CD8-positive, alpha-beta memory T cell (primary cell): ENCODE results near the gene FGD5. TPM values are rescaled to one million over a fixed set of nuclear protein-coding genes. Genes with fewer than 3 reads are reported as not detected.

ENCODE experiments used
- CTCF ChIA-PET: fragments of 350-600 bp; sonication (Branson Sonifier 250); formaldehyde crosslinking; loops from one replicate; lab custom pipeline; 2021; ENCODE audit warnings: antibody characterized with exemption; lab: Charles Lee
- POLR2A ChIA-PET: fragments of 350-600 bp; sonication (Branson Sonifier 250); formaldehyde crosslinking; loops from one replicate; lab custom pipeline; 2021; ENCODE audit warnings: antibody characterized with exemption; lab: Charles Lee
- DNase-seq, 5 donors: peaks; one replicate each; pipeline versions ENCODE4 v3.0.0 to v3.0.0-alpha.2; 2020 to 2022; ENCODE audit warnings: mixed read lengths in 1 of 5
- H3K27ac ChIP-seq: one replicate; pipeline ENCODE4 v1.7.0; 2013; ENCODE audit warnings: low read depth, mild to moderate bottlenecking, low read length, moderate library complexity
- H3K27me3 ChIP-seq: 2 replicates; pipeline ENCODE4 v1.7.0; 2013; ENCODE audit warnings: low read length, mild to moderate bottlenecking; ENCODE audit not compliant: insufficient read depth, poor library complexity, severe bottlenecking
- H3K36me3 ChIP-seq: 2 replicates; pipeline ENCODE4 v1.7.0; 2013; ENCODE audit warnings: mild to moderate bottlenecking, low read length, moderate library complexity; ENCODE audit not compliant: insufficient read depth
- H3K4me1 ChIP-seq: 2 replicates; pipeline ENCODE4 v1.7.0; 2013; ENCODE audit warnings: mild to moderate bottlenecking, low read length, moderate library complexity; ENCODE audit not compliant: insufficient read depth
- H3K4me3 ChIP-seq: 2 replicates; pipeline ENCODE4 v1.7.0; 2013; ENCODE audit warnings: mild to moderate bottlenecking, low read length
- H3K9me3 ChIP-seq: 2 replicates; pipeline ENCODE4 v1.7.0; 2013; ENCODE audit warnings: mild to moderate bottlenecking, low read length
- H3K27ac Mint-ChIP-seq, 8 donors: one replicate each; pipeline ENCODE4 v1.8.0; 2020 to 2021; ENCODE audit warnings: mixed read lengths in 8 of 8, mild to moderate bottlenecking in 6 of 8, inconsistent platforms in 3 of 8, moderate library complexity in 3 of 8
- H3K27me3 Mint-ChIP-seq, 2 donors: one replicate each; pipeline ENCODE4 v1.8.0; 2020 to 2021; ENCODE audit warnings: mixed read lengths in 2 of 2, mild to moderate bottlenecking in 1 of 2, moderate library complexity in 1 of 2
- H3K36me3 Mint-ChIP-seq, 3 donors: one replicate each; pipeline ENCODE4 v1.8.0; 2020 to 2021; ENCODE audit warnings: mixed read lengths in 3 of 3, inconsistent platforms in 1 of 3, mild to moderate bottlenecking in 1 of 3
- H3K4me1 Mint-ChIP-seq, 3 donors: one replicate each; pipeline ENCODE4 v1.8.0; 2020 to 2021; ENCODE audit warnings: mixed read lengths in 3 of 3, inconsistent platforms in 1 of 3, mild to moderate bottlenecking in 1 of 3
- H3K4me3 Mint-ChIP-seq, 7 donors: one replicate each; pipeline ENCODE4 v1.8.0; 2020 to 2021; ENCODE audit warnings: mixed read lengths in 7 of 7, mild to moderate bottlenecking in 6 of 7, moderate library complexity in 4 of 7, inconsistent platforms in 2 of 7
- H3K9me3 Mint-ChIP-seq, 5 donors: one replicate each; pipeline ENCODE4 v1.8.0; 2020 to 2022; ENCODE audit warnings: mixed read lengths in 5 of 5, mild to moderate bottlenecking in 3 of 5, moderate library complexity in 2 of 5, inconsistent platforms in 1 of 5
- polyA plus RNA-seq: library from polyadenylated mRNA; unstranded; fragments of 300-500 nt; fragmentation: Illumina TruSeq; gene quantifications from one replicate; pipeline ENCODE4 v1.2.3, GENCODE V29; 2021
- total RNA-seq, 2 experiments: library from RNA; stranded (reverse); gene quantifications; one replicate each; pipeline ENCODE4 v1.2.3, GENCODE V29; 2021

The FGD5 gene
- total and polyA plus RNA-seq, 3 experiments from 2014 or later = not detected

DNA sequence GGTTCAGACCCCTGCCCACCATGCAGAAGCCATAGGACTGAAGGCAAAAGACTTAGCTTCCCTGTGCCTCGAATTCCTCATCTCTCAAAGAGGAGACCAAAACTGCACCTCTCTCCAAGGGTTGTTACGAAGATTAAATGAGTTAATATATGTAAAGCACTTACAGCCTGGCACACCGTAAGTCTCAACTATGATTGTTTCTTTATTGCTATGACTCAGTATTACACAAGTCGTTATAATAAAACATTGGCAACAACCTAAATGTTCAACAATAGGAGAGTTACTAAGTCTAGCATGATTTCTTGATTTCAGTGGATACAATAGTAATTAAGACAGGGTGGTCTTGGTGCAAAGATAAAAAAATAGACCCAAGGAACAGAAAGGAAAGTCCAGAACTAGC lies 19.6 kb upstream of the FGD5 start:
- peaks cover 8 to 49% of the 10 kb centered on the region in 2 donors for H3K27me3 Mint-ChIP-seq
- peaks cover 3% of the 10 kb centered on the region for H3K27me3 ChIP-seq
- ChIA-PET CTCF (no interaction called here), POLR2A (no interaction called here)
- no peak overlapping the region for H3K27ac ChIP-seq
- no peak overlapping the region for H3K4me3 Mint-ChIP-seq
- H3K36me3 ChIP-seq = no peaks in the 10 kb centered on the region
- no peaks in the 10 kb centered on the region for H3K9me3 Mint-ChIP-seq
- no peak for DNase-seq
- no peak overlapping the region for H3K4me3 ChIP-seq
- H3K4me1 ChIP-seq = no peaks in the 10 kb centered on the region
- H3K36me3 Mint-ChIP-seq = no peaks in the 10 kb centered on the region
- no peak overlapping the region for H3K27ac Mint-ChIP-seq
- no peaks in the 10 kb centered on the region for H3K9me3 ChIP-seq
- peaks cover 0 to 8% (median 0%) of the 10 kb centered on the region in 3 donors for H3K4me1 Mint-ChIP-seq

- no peaks in the 10 kb centered on the region for H3K36me3 ChIP-seq
- no peaks in the 10 kb centered on the region for H3K4me1 ChIP-seq
Measured at GRCh38 chr3:14801031-14801430, 17.7 kb upstream of the FGD5 start.

GRCh38 chr3:14801668-14802380 lies 16.9 kb upstream of the FGD5 start:
- no peak overlapping the region for H3K4me3 ChIP-seq
- no peak overlapping the region for H3K27ac ChIP-seq
- peak overlapping the region in 1 of 8 donors; percentile 47 for H3K27ac Mint-ChIP-seq
- H3K4me1 ChIP-seq = no peaks in the 10 kb centered on the region
- peaks cover 0 to 8% (median 0%) of the 10 kb centered on the region in 3 donors for H3K4me1 Mint-ChIP-seq
- POLR2A ChIA-PET = no interaction called here
- H3K27me3 Mint-ChIP-seq = peaks cover 12 to 66% of the 10 kb centered on the region in 2 donors
- no peaks in the 10 kb centered on the region for H3K36me3 ChIP-seq
- no peaks in the 10 kb centered on the region for H3K9me3 Mint-ChIP-seq
- H3K27me3 ChIP-seq = peaks cover 3% of the 10 kb centered on the region
- no peaks in the 10 kb centered on the region for H3K36me3 Mint-ChIP-seq
- H3K9me3 ChIP-seq = no peaks in the 10 kb centered on the region
- no peak overlapping the region for H3K4me3 Mint-ChIP-seq
- DNase-seq = no peak
- CTCF ChIA-PET = no interaction called here

More at GRCh38 chr3:14801031-14801430, 17.7 kb upstream of the FGD5 start:
- no peak for DNase-seq
- Mint-ChIP-seq H3K27me3 (peaks cover 15 to 59% of the 10 kb centered on the region in 2 donors), H3K27ac (no peak overlapping the region), H3K4me1 (peaks cover 0 to 8% (median 0%) of the 10 kb centered on the region in 3 donors), H3K36me3 (no peaks in the 10 kb centered on the region), H3K9me3 (no peaks in the 10 kb centered on the region), H3K4me3 (no peak overlapping the region)
- Histone ChIP-seq H3K27ac (no peak overlapping the region), H3K9me3 (no peaks in the 10 kb centered on the region), H3K4me3 (no peak overlapping the region), H3K27me3 (peaks cover 3% of the 10 kb centered on the region)
- POLR2A ChIA-PET = no interaction called here
- CTCF ChIA-PET = no interaction called here

DNA sequence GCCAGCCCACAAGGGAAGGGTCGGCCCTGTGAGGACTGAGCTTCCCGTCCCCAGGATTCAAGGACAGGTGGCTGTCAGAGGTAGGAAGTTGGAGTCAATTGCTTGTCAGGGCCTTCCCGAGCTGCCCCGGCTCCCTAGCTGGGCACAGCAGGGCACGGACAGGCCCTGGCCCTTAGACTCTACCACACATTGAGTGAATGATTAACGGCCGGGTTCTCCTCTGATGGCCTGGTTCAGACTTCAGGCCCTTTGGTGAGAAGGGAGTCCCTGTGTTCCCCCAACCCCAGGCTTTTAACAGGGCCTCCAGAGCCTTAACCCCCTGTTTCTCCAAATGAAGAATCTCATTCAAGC lies 16.4 kb upstream of the FGD5 start:
- Mint-ChIP-seq H3K9me3 (no peaks in the 10 kb centered on the region), H3K27ac (no peak overlapping the region), H3K27me3 (peaks cover 15 to 68% of the 10 kb centered on the region in 2 donors), H3K4me1 (peaks cover 0 to 8% (median 0%) of the 10 kb centered on the region in 3 donors), H3K36me3 (no peaks in the 10 kb centered on the region), H3K4me3 (no peak overlapping the region)
- DNase-seq = no peak
- no peak overlapping the region for H3K4me3 ChIP-seq
- H3K9me3 ChIP-seq = no peaks in the 10 kb centered on the region
- H3K27me3 ChIP-seq = peaks cover 3% of the 10 kb centered on the region
- ChIA-PET CTCF (no interaction called here), POLR2A (no interaction called here)
- no peaks in the 10 kb centered on the region for H3K36me3 ChIP-seq
- H3K4me1 ChIP-seq = no peaks in the 10 kb centered on the region
- H3K27ac ChIP-seq = no peak overlapping the region

DNA sequence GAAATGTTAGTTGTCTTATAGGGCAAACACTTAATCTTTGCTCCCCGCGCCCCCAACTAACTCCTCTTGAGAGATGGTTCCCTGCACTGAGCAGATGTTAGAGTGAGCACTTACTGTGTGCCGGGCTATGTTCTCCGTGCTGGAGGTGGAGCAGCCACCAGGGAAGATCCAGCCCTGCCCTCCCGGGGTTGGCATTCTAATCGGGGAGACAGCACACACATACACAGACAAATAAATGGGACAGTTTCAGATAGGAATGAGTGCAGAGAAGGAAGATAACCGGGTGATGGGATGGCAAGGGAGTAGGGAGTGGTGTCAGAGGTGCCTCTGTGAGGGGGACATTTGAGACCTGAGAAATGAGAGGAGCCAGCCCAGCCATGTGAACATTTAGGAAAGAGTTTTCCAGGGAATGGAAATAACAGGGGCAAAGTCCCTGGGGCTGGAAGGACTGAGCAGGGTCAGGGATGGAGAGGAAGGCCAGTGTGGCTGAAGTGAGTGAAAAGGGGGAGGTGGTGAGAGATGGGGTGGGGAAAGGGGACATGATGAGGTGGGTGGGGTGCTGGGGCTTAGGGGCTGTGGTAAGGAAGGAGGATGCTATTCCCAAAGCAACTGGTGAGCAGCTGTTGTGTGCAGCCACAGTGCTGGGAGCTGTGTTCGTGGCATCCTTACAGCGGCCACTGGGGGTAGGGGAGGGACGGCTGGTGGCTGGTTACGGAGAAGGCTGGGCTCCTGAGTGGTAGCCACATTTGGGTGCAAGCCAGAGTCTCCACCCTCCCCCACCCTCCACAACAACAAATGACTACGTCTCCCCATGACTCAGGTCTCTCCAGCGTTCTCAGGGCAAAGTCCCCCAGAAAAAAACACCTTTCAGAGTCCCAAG lies 15.4 kb upstream of the FGD5 start:
- H3K36me3 Mint-ChIP-seq = no peaks in the 10 kb centered on the region
- CTCF ChIA-PET = no interaction called here
- peaks cover 15 to 67% of the 10 kb centered on the region in 2 donors for H3K27me3 Mint-ChIP-seq
- H3K4me1 ChIP-seq = no peaks in the 10 kb centered on the region
- no peak for DNase-seq
- no peaks in the 10 kb centered on the region for H3K36me3 ChIP-seq
- H3K9me3 ChIP-seq = no peaks in the 10 kb centered on the region
- no peak overlapping the region for H3K4me3 ChIP-seq
- H3K27ac Mint-ChIP-seq = peak overlapping the region in 1 of 8 donors; percentile 18
- peaks cover 0 to 8% (median 0%) of the 10 kb centered on the region in 3 donors for H3K4me1 Mint-ChIP-seq
- H3K9me3 Mint-ChIP-seq = no peaks in the 10 kb centered on the region
- POLR2A ChIA-PET = no interaction called here
- H3K4me3 Mint-ChIP-seq = no peak overlapping the region
- no peak overlapping the region for H3K27ac ChIP-seq
- H3K27me3 ChIP-seq = peaks cover 3% of the 10 kb centered on the region

DNA sequence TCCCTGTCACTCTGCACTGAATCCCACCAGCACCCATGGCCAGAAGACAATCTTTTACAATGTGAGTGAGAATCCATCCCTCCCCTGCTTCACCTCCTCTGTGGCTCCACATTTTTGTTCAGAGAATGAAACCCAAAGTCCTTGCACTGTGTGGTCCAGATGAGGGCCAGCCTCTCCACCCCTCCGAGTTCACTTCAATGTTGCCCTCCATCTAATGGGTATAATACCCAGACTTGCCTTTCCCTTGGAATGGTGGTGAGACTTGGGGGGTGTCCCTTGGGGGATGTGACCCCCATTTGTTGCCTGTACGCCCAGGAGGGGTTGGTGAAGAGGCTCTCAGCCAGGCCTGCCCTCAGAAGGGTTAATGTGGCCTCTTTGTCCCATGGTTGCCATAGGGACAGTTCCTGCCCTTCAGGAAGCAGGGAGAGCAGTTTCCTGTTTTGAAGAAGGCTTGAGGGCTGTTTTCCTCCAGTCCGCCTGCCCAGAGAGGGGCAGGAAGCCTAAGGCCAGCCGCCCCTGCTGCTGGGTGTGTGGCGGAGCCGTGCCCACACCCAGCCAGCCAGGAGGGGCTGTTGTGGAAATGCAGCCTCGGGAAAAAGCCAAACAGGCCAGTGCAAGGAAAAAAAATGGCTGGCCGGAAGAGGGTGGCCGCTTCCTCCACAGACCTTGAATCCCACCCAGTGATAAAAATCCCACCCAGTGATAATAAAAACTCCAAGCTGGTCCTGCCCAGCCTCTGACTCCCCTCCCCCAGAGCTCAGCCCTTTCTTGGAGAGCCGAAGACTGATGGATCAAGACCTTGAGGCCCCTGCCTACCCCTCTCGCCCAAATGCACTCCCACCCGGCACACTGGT lies 14.6 kb upstream of the FGD5 start:
- H3K4me1 ChIP-seq = no peaks in the 10 kb centered on the region

DNA sequence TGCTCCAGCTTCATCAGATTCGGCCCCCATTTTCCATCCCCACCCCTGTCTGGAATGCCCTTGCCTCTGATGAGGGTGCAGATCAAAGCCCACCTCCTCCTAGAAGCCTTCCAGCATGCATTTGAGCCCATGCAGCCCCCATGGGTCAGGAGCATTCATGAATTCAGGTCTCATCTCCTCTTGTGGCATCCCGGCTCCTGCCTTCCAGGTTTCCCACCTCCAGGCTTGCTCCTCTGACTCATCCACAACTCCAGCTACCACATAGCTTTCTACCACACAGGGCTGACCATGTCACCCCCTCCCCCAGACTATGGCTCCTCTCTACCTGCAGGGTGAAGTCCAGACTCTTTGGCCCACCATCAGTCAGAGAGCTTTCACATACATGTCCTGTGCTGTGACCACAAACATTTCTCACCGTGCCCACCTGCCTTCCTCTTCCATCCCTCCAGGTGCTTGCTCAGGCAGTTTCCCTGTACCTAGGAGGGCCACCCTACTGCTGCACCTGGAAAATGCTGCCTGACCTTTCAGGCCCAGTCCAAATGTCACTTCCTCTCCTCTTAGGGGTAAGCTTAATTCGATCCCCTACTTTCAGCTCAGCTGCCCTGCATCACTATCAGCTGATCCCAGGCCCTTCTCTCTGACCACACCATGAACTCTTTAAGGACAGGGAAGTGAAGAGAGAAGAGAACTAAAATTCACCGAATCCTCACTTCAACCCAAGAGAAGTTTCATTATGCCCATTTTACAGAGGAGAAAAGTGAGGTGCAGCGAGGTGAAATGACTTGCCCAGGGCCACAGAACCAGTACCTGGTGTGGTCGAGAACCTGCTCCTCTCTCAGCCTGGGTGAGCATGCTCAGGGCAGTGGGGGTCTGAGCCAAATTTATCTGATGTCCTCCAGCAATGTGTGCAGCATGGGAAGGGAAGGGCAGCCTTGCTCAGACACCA lies 13.7 kb upstream of the FGD5 start:
- DNase-seq = no peak
- Histone ChIP-seq H3K4me1 (no peaks in the 10 kb centered on the region), H3K27ac (no peak overlapping the region), H3K27me3 (peaks cover 3% of the 10 kb centered on the region), H3K36me3 (no peaks in the 10 kb centered on the region), H3K9me3 (no peaks in the 10 kb centered on the region), H3K4me3 (no peak overlapping the region)
- Mint-ChIP-seq H3K4me1 (peaks cover 0 to 8% (median 0%) of the 10 kb centered on the region in 3 donors), H3K27me3 (peaks cover 18 to 69% of the 10 kb centered on the region in 2 donors), H3K36me3 (peaks cover 0 to 1% (median 0%) of the 10 kb centered on the region in 3 donors), H3K9me3 (no peaks in the 10 kb centered on the region), H3K27ac (no peak overlapping the region), H3K4me3 (no peak overlapping the region)
- POLR2A ChIA-PET = no interaction called here
- CTCF ChIA-PET = no interaction called here

More for the DNA sequence above, 14.6 kb upstream of the FGD5 start:
- no peak for DNase-seq
- Mint-ChIP-seq H3K4me3 (no peak overlapping the region), H3K27me3 (peaks cover 18 to 70% of the 10 kb centered on the region in 2 donors), H3K36me3 (peaks cover 0 to 1% (median 0%) of the 10 kb centered on the region in 3 donors), H3K9me3 (no peaks in the 10 kb centered on the region), H3K4me1 (peaks cover 0 to 8% (median 0%) of the 10 kb centered on the region in 3 donors), H3K27ac (peak overlapping the region in 1 of 8 donors; percentile 18)
- H3K4me3 ChIP-seq = no peak overlapping the region
- H3K27me3 ChIP-seq = peaks cover 3% of the 10 kb centered on the region
- CTCF ChIA-PET = no interaction called here
- no peak overlapping the region for H3K27ac ChIP-seq
- no peaks in the 10 kb centered on the region for H3K36me3 ChIP-seq
- POLR2A ChIA-PET = no interaction called here
- H3K9me3 ChIP-seq = no peaks in the 10 kb centered on the region
